GM12878 (cell line): Measurements from ENCODE around the gene SV2B. TPM values are rescaled to one million over a fixed set of nuclear protein-coding genes. Genes with fewer than 3 reads are reported as not detected.

Experiments used
- ATAC-seq: fragments of 200-7000 bp; cut with Tn5 transposase; 3 replicates; pipeline ENCODE4 v1.9.1; 2020; ENCODE audit warnings: mild to moderate bottlenecking, moderate library complexity
- BruUV-seq: library from RNA; stranded (reverse); fragments of 400-500 nt; replicated peaks from 2 replicates; lab custom pipeline; 2021; lab: Mats Ljungman, UMichigan
- CTCF ChIA-PET: fragments of 300-600 bp; sonication (Branson Sonifier 250); formaldehyde crosslinking; extraction: SDS; loops from one replicate; lab custom pipeline; 2021; ENCODE audit warnings: inconsistent platforms; lab: Yijun Ruan, JAX
- POLR2A ChIA-PET: fragments of 350-600 bp; formaldehyde crosslinking; extraction: SDS; loops from one replicate; lab custom pipeline; 2021; ENCODE audit warnings: inconsistent platforms; lab: Charles Lee
- RAD21 ChIA-PET: fragments of 300-600 bp; sonication (Branson Sonifier 250); formaldehyde crosslinking; loops from one replicate; lab custom pipeline; 2023; ENCODE audit warnings: antibody characterized with exemption; ENCODE audit not compliant: unreplicated experiment; lab: Charles Lee
- SMC1A ChIA-PET: fragments of 300-600 bp; sonication (Branson Sonifier 250); formaldehyde crosslinking; loops from one replicate; lab custom pipeline; 2023; ENCODE audit not compliant: unreplicated experiment, uncharacterized antibody; lab: Charles Lee
- DNase-seq: peaks from one replicate; pipeline ENCODE4 v3.0.0-alpha.2; 2011; ENCODE audit warnings: low read depth, low spot score
- FAIRE-seq: peaks from 3 replicates; lab custom pipeline; 2011; peaks lifted over from hg19 to GRCh38; lab: Jason Lieb, UNC
- H2AFZ ChIP-seq: 2 replicates; pipeline ENCODE4 v1.6.0; 2011; ENCODE audit warnings: low read depth, low read length, control low read depth; ENCODE audit not compliant: control insufficient read depth
- H3K27ac ChIP-seq: 2 replicates; pipeline ENCODE4 v1.5.1; 2011; ENCODE audit warnings: control low read depth; ENCODE audit not compliant: control insufficient read depth, insufficient read depth
- H3K27me3 ChIP-seq, 2 experiments: replicated peaks in 1 of 2; 2 replicates each; pipeline versions ENCODE4 v1.6.0 to v1.6.1; 2011; ENCODE audit warnings: low read length in 1 of 2; ENCODE audit not compliant: control insufficient read depth in 2 of 2, insufficient read depth in 2 of 2
- H3K36me3 ChIP-seq, 2 experiments: 2 replicates each; pipeline ENCODE4 v1.5.1; 2011; ENCODE audit warnings: low read length in 1 of 2; ENCODE audit not compliant: control insufficient read depth in 2 of 2, insufficient read depth in 2 of 2
- H3K4me1 ChIP-seq: 2 replicates; pipeline ENCODE4 v1.6.1; 2011; ENCODE audit warnings: mild to moderate bottlenecking, low read length, moderate library complexity, mixed read lengths; ENCODE audit not compliant: control insufficient read depth, insufficient read depth
- H3K4me2 ChIP-seq: 2 replicates; pipeline ENCODE4 v1.6.0; 2011; ENCODE audit warnings: control low read depth; ENCODE audit not compliant: control insufficient read depth, insufficient read depth
- H3K4me3 ChIP-seq: fragments of 200-600 bp; sonication (generic); 2 replicates; pipeline ENCODE4 v1.5.1; 2016
- H3K79me2 ChIP-seq: 2 replicates; pipeline ENCODE4 v1.6.0; 2011; ENCODE audit warnings: low read length; ENCODE audit not compliant: control insufficient read depth, insufficient read depth
- H3K9ac ChIP-seq: 2 replicates; pipeline ENCODE4 v1.8.0; 2011; ENCODE audit warnings: low read length, control low read depth, mixed read lengths; ENCODE audit not compliant: control insufficient read depth, insufficient read depth
- H3K9me3 ChIP-seq: replicated peaks from 3 replicates; pipeline ENCODE4 v1.5.1; 2011; ENCODE audit warnings: mild to moderate bottlenecking, low read length; ENCODE audit not compliant: control insufficient read depth, insufficient read depth
- H4K20me1 ChIP-seq: 2 replicates; pipeline ENCODE4 v1.6.0; 2011; ENCODE audit not compliant: control insufficient read depth, insufficient read depth
- CBFB ChIP-seq: IDR thresholded peaks from 2 replicates; pipeline ENCODE4 v1.6.1; 2016; ENCODE audit warnings: antibody characterized with exemption, low read depth
- HCFC1 ChIP-seq: fragments of 150-350 bp; IDR thresholded peaks from 2 replicates; pipeline ENCODE4 v1.6.1; 2014; ENCODE audit warnings: low read length
- KAT2A ChIP-seq: conservative IDR thresholded peaks from 2 replicates; pipeline ENCODE4 v1.6.1; 2011; ENCODE audit warnings: low read depth, low read length; ENCODE audit not compliant: control insufficient read depth
- LARP7 ChIP-seq: fragments of 450-650 bp; IDR thresholded peaks from 2 replicates; pipeline ENCODE4 v1.6.1; 2017; ENCODE audit warnings: mild to moderate bottlenecking
- MYB ChIP-seq: fragments of 150-350 bp; IDR thresholded peaks from 2 replicates; pipeline ENCODE4 v1.6.1; 2014; ENCODE audit warnings: mild to moderate bottlenecking, low read depth, low read length, borderline replicate concordance
- YBX1 ChIP-seq: fragments of 450-650 bp; IDR thresholded peaks from 2 replicates; pipeline ENCODE4 v1.6.1; 2016; ENCODE audit warnings: antibody characterized with exemption
- WGBS: methylation state at CpG from one replicate; pipeline ENCODE4 v1.1.6; 2016; ENCODE audit warnings: low lambda C conversion rate; ENCODE audit not compliant: insufficient replicate concordance, insufficient coverage; ENCODE audit errors: missing lambda C conversion rate; 5-methylcytosine and 5-hydroxymethylcytosine counted together
- in situ Hi-C: fragments of 300-500 bp; cut with MboI; formaldehyde crosslinking; loops from 9 replicates; pipeline ENCODE4 v1.14.3; 2018; ENCODE audit warnings: mixed read lengths
- intact Hi-C: fragments of 100-400 bp; cut with micrococcal nuclease; formaldehyde crosslinking; loops from one replicate; pipeline ENCODE4 v1.14.2; 2022; ENCODE audit not compliant: unreplicated experiment
- polyA plus RNA-seq, 11 experiments: library from polyadenylated mRNA; depleted of rRNA in 4 of 11; unstranded in 6 of 11; stranded (reverse) in 5 of 11; fragments of >200 nt; fragmentation: Nextera tagmentation in 4 of 11; fragmentation: Illumina TruSeq in 1 of 11; extraction: Ambion mirVana in 4 of 11; extraction: Trizol in 1 of 11; gene quantifications; 1 replicate in 1 of 11; 2 replicates in 10 of 11; pipeline versions ENCODE4 v1.2.1 to v1.2.3, GENCODE V29; 2011 to 2016; ENCODE audit warnings: inconsistent platforms in 2 of 11, missing spikeins in 2 of 11, low read depth in 1 of 11
- total RNA-seq, 4 experiments: library from RNA; depleted of rRNA in 3 of 4; stranded (reverse); fragments of >200 nt in 3 of 4; fragmentation: Illumina TruSeq in 1 of 4; extraction: Trizol in 1 of 4; gene quantifications; 2 replicates each; pipeline versions ENCODE4 v1.2.1 to v1.2.3, GENCODE V29; 2013 to 2021
- TF ChIP-seq, protein P1 (sequence below): fragments of 450-650 bp; IDR thresholded peaks from 2 replicates; pipeline ENCODE4 v1.6.1; 2017; ENCODE audit warnings: mild to moderate bottlenecking, low read depth, inconsistent platforms; ENCODE audit not compliant: poor library complexity, severe bottlenecking
- TF ChIP-seq, protein P2 (sequence below): IDR thresholded peaks from 2 replicates; pipeline ENCODE4 v1.6.1; 2012; ENCODE audit warnings: improper control_type of control experiment, low read depth, low read length; ENCODE audit not compliant: insufficient replicate concordance

Gene SV2B
- total and polyA plus RNA-seq, 10 of the 15 experiments (the other 5 are each of a cell fraction or from before 2014, with no cell fraction given) = 0.03 to 1.7 (median 1.3) TPM

DNA sequence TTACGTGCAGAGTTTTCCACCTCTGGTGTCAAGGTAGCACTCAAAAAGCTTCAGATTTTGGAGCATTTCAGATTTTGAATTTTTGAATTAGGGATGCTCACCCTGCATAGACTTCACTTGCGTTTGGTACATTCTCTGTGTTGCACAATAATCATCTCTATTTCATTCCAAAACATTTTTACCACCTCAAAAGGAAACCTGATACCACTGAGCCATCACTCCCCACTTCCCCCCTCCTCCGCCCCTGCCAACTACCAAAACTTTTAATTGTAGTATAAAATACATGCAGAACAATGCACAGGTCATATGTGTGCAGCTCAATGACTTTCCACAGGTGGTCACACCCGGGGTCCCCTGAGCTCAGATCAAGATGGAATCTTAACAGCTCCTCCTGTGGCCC lies 208.8 kb downstream of the SV2B start:
- in situ Hi-C loops = no loop called here
- intact Hi-C loops = loop anchor here (10.0 kb wide), 2 partner anchors 206 to 396 kb away; no protein-coding TSS in a partner anchor

More for the DNA sequence above, 208.8 kb downstream of the SV2B start:
- SMC1A ChIA-PET = no interaction called here
- no peaks in the 10 kb centered on the region for H3K36me3 ChIP-seq
- ATAC-seq (no peak), FAIRE-seq (no peak), DNase-seq (no peak)
- WGBS = 8% methylated on average over 4 of the region's 4 CpGs
- no peak overlapping the region for H2AFZ ChIP-seq
- H3K9me3 ChIP-seq = no peaks in the 10 kb centered on the region
- CTCF ChIA-PET = interaction anchor here (1.1 kb wide), 1 partner anchor 10 kb away, joined by 3 read pairs; no protein-coding TSS in a partner anchor
- peaks cover 0 to 3% of the 10 kb centered on the region in 2 experiments; a peak in 1 of 4 replicates for H3K27me3 ChIP-seq
- no peaks in the 10 kb centered on the region for H3K79me2 ChIP-seq
- H3K4me2 ChIP-seq = no peak overlapping the region
- H4K20me1 ChIP-seq = no peaks in the 10 kb centered on the region
- TF ChIP-seq CBFB (no peak), YBX1 (no peak), LARP7 (no peak), KAT2A (no peak), MYB (no peak), HCFC1 (no peak)
- TF ChIP-seq, protein P1, sequence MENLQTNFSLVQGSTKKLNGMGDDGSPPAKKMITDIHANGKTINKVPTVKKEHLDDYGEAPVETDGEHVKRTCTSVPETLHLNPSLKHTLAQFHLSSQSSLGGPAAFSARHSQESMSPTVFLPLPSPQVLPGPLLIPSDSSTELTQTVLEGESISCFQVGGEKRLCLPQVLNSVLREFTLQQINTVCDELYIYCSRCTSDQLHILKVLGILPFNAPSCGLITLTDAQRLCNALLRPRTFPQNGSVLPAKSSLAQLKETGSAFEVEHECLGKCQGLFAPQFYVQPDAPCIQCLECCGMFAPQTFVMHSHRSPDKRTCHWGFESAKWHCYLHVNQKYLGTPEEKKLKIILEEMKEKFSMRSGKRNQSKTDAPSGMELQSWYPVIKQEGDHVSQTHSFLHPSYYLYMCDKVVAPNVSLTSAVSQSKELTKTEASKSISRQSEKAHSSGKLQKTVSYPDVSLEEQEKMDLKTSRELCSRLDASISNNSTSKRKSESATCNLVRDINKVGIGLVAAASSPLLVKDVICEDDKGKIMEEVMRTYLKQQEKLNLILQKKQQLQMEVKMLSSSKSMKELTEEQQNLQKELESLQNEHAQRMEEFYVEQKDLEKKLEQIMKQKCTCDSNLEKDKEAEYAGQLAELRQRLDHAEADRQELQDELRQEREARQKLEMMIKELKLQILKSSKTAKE = no peak
- TF ChIP-seq, protein P2, sequence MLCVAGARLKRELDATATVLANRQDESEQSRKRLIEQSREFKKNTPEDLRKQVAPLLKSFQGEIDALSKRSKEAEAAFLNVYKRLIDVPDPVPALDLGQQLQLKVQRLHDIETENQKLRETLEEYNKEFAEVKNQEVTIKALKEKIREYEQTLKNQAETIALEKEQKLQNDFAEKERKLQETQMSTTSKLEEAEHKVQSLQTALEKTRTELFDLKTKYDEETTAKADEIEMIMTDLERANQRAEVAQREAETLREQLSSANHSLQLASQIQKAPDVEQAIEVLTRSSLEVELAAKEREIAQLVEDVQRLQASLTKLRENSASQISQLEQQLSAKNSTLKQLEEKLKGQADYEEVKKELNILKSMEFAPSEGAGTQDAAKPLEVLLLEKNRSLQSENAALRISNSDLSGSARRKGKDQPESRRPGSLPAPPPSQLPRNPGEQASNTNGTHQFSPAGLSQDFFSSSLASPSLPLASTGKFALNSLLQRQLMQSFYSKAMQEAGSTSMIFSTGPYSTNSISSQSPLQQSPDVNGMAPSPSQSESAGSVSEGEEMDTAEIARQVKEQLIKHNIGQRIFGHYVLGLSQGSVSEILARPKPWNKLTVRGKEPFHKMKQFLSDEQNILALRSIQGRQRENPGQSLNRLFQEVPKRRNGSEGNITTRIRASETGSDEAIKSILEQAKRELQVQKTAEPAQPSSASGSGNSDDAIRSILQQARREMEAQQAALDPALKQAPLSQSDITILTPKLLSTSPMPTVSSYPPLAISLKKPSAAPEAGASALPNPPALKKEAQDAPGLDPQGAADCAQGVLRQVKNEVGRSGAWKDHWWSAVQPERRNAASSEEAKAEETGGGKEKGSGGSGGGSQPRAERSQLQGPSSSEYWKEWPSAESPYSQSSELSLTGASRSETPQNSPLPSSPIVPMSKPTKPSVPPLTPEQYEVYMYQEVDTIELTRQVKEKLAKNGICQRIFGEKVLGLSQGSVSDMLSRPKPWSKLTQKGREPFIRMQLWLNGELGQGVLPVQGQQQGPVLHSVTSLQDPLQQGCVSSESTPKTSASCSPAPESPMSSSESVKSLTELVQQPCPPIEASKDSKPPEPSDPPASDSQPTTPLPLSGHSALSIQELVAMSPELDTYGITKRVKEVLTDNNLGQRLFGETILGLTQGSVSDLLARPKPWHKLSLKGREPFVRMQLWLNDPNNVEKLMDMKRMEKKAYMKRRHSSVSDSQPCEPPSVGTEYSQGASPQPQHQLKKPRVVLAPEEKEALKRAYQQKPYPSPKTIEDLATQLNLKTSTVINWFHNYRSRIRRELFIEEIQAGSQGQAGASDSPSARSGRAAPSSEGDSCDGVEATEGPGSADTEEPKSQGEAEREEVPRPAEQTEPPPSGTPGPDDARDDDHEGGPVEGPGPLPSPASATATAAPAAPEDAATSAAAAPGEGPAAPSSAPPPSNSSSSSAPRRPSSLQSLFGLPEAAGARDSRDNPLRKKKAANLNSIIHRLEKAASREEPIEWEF = no peak
- no peak overlapping the region for H3K27ac ChIP-seq
- POLR2A ChIA-PET = no interaction called here
- no peak overlapping the region for H3K4me3 ChIP-seq
- no peaks in the 10 kb centered on the region for H3K4me1 ChIP-seq
- no peak overlapping the region for H3K9ac ChIP-seq
- BruUV-seq = no TSS peak
- RAD21 ChIA-PET = no interaction called here
